Ammon's horn (tissue), 1 donor: ENCODE measurements around the gene KRTAP13-1.

Experiments
- DNase-seq: peaks from one replicate; pipeline ENCODE4 v3.0.0-alpha.2; 2016; ENCODE audit warnings: low spot score

Gene KRTAP13-1

GRCh38 chr21:30395731-30396130 is at the start of gene KRTAP13-1:
KRTAP13-1 (plus strand) TSS chr21:30396031; CDS start chr21:30396087, 56 bp downstream.
- DNase-seq: no peak

GRCh38 chr21:30348506-30348905 is 47.3 kb upstream of the KRTAP13-1 start, which contains the start of gene KRTAP23-1:
KRTAP23-1 (minus strand) TSS chr21:30348606; CDS start chr21:30348606, 0 bp downstream.
- no peak for DNase-seq

DNA sequence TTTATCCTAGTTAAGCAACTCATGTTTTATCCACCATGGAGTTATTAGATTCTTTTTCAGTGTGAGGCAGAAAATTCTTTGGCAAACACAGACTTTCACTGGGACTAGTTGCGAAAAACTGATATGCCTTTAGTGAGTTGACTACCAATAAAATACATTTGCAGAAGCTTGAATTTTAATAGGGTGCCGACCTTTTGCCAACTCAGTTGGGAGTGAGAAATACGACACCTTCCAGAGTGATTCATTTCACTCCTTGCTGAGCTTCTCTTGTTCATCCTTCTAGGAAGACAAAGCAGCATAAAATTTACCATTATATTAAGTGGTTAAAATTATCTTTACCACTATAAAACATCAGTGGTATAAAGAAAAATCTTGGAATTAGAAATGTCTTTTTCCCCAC is 46.3 kb upstream of the KRTAP13-1 start:
- no peak for DNase-seq

DNA sequence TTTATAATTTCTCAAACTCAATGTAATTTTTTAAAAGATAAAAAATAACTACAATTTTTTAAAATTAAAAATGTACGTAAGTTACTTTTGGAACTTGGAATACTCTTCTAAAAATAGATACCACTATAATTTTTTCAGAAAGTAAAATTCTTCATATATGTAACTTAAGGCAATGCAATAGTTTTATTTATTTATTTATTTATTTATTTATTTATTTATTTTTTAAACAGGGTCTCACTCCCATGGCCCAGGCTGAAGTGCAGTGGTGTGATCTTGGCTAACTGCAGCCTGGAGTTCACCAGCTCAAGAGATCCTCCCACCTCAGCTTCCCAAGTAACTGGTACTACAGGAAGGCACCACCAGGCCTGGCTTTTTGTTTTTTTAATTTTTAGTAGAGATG is 44.3 kb upstream of the KRTAP13-1 start:
- DNase-seq: no peak

- no peak for DNase-seq
Observed at GRCh38 chr21:30354308-30355005, 41.4 kb upstream of the KRTAP13-1 start.

- DNase-seq: no peak
Observed at GRCh38 chr21:30355906-30356305, 39.9 kb upstream of the KRTAP13-1 start.

DNA sequence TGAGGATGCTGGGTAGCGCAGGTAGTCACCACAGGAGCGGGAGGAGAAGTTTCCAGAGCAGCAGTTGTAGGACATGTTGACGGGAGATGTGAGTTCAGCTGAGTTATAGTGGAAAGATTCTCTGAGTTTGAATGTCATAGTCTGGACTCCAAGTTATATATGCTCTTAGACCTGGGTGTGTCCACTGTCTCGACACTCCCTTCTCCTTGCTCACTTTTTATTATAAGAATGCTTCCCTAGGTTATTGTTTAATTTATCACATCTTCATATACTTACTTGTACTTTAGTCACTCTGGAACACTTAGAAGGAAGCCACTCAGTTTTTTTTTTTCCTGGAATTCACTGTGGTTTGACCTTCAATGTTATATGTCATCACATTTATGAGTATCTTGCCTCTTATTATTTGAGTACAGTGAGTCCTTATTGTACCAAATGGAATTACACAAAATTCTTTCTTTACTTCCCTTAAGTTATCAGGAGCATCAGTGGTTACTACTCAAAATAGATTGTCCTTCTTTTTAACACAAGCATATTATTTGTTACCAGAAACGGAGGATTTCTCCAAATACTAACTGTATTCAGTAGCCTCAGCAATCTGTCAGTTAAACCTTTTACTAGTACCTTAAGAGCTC is 23.6 kb upstream of the KRTAP13-1 start, which contains the start of gene KRTAP13-2:
TSS of gene KRTAP13-2 (minus strand) at position 133 of the 632 bp plus-strand sequence. CDS start at position 75, 58 bp downstream.
- no peak for DNase-seq

DNA sequence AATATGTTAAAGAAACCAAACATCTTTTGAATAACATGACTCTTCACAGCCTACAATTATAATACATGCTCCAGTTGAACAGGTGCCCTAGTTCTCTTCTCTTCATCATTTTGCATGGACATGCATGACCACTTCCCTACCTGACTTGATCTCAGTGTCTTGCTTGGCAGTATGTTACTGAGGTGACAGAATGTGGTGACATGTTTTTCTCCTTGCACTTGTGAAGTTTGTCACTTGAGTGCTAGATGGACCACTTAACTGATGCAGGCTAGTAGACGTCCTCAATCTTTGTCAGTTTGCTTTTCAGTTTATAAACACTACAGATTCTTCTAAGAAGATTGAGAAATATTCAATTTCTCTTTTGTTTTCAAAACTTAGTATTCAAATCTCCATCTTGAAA is 13.6 kb upstream of the KRTAP13-1 start:
- no peak for DNase-seq

GRCh38 chr21:30391492-30392025 is 4.3 kb upstream of the KRTAP13-1 start:
- no peak for DNase-seq

DNA sequence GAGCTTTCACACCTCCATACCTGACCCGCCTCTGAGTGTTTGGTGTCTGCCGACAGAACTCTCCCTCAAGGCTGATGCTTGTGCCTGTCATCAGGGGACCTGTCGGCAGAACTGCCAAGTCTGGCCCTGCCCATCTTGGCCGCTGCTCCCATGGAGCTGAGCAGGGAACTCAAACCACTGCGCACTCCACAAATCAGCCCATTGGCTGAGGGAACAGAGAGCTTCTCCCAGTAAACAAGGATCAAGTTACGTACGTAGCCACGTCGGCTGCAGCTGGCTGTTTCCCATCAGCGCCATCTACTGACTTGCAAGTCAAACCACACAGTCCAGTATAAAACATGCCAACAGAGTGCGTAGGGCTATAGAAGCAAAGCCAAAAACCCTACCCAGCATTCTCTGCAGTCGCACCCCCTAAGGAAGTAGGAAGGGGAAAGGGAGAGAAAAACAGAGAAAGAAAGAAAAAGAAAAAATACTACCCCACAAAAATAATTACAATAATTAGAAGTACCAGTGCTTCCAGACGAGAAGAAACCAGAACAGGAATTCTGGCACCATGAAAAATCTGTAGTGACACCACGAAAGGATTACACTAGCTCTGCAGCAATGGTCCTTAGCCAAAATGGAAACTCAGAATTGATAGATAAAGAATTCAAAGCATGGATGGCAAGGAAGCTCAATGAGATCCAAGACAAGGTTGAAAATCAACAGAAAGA is 13.1 kb downstream of the KRTAP13-1 start:
- no peak for DNase-seq

- no peak for DNase-seq
Observed at GRCh38 chr21:30415993-30416392, 20.2 kb downstream of the KRTAP13-1 start.

DNA sequence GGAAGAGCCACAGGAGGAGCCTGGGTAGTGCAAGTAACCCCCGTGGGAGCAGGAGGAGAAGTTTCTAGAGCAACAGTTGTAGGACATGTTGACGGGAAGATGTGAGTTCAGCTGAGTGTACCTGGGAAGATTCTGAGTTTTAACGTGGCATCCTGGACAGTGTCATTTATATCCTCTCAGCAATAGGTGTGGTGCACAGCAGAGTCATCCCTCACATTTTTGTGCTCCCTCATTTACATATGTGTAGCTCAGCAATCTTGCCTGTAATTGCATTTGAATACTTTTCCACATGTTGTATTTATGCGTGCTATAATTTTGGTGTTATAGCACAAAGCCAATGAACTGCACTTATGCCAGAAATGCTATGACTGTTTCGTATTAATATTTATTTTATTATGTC is 30.0 kb downstream of the KRTAP13-1 start, which contains the start of gene KRTAP13-3:
TSS of gene KRTAP13-3 (minus strand) at position 101 of the 400 bp plus-strand sequence. CDS start at position 87, 14 bp downstream.
- DNase-seq: no peak

DNA sequence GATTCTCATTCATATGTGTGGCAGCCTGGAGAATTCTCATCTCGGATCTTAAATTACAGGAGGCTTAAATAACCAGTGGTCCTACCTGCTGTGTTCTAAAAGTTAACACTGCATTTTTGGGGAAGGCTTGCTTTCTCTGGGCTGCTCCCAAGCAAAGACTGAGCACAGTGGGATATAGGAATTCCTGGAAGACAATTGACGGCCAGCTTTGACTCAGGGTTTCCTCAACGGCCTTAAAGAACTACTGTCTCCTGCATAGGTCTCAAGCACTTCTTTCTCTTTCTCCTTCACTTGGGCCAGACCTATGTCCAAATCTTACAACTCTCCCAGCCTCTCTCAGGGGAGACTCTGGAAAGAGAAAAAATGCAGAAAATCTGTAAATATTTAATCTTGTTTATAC is 30.9 kb downstream of the KRTAP13-1 start:
- no peak for DNase-seq

- no peak for DNase-seq
Observed at GRCh38 chr21:30430170-30430655, 34.4 kb downstream of the KRTAP13-1 start, which contains the start of gene KRTAP13-4. KRTAP13-4 (plus strand) TSS chr21:30430220; CDS start chr21:30430276, 56 bp downstream.

DNA sequence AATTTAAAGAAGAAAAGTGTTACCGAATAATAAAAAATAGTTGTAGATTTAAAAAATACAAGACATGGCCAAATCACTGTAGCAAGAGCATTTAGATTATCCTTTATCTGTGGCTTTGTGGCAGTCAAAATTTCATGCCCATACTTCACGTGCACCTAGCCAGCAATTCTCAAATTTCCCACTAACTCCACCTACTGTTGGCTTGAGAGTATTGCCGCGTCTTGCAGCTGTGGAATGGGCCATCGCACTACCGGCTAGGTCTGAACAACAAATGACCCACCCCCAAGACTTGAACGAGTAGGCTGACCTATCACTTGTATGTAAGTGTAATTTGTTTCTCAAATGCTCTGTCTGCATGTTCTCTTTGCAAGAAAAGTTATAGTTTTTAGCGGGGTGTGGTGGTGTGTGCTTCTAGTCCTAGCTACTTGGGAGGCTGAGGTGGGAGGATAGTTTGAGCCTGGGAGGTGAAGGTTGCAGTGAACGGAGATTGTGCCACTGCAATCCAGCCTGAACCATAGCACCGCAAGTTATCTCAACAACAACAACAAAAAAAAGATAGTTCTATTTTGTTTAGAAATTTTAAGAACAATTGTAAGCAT is 38.3 kb downstream of the KRTAP13-1 start:
- DNase-seq: no peak

DNA sequence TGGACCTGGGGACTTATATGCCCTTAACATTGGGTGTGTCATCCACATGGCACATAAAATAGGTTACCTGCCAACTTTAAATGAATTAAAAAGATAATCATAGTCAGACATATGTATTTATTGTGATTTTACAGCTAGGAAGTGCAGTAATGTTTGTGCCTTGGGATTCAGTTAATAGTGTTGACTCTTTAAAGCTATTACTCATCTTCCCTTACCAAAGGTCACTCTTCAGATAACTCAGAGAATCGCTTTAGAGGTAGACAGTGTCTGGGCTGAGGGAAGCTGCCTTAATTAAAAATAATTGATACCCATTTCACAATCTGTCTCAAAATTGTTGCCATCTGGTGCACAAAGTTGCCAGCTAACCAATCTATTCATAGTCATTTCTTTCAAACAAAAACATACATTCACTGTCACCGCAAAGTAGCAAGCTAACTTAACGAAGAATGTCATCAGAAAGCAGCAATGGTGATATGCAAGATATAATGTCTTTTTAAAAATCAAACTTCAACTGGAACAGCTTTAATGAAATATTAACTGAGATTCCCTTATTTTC is 41.3 kb downstream of the KRTAP13-1 start:
- DNase-seq: no peak

DNA sequence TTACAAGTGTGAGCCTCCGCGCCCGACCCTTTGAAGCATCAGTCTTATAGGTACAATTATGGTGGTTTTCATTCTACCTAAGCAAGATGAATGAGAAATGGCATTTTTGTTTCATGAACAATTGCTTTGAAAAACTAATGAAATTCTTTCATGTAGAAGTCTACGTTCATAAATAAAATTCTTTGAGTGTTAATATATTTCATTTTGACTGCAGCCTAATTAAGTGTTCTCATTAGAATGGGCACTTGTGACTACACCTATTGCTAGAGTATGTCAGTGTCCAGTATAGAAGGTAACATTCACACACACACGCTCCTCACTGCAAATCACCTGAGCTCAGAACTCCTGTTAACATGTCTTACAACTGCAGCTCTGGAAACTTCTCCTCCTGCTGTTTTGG is 44.1 kb downstream of the KRTAP13-1 start, which contains the start of gene KRTAP15-1:
TSS of gene KRTAP15-1 (plus strand) at position 301 of the 400 bp plus-strand sequence. CDS start at position 354, 53 bp downstream.
- no peak for DNase-seq

- DNase-seq: no peak
Observed at GRCh38 chr21:30443226-30443625, 47.4 kb downstream of the KRTAP13-1 start.

DNA sequence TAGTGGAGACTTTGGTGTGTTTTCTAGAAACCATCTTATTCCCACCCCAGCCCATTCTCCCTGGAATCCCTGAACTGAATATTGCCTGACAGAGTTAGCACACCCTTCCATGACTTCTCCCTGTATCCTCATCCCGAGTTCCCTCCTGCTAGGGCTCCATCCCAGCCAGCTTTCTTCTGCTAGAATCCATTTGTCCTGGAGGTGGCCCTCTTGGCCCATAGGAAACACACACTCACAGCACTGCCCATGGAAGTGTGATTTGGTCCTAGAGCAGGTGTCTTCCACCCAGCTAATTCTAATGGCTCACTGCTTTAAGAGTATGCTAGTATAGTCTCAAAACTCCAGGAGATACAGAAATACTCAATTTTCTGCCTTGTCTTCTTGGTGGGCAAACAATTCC is 48.4 kb downstream of the KRTAP13-1 start:
- no peak for DNase-seq
